ENCODE data around the gene NFIX. TPM values are rescaled to one million over a fixed set of nuclear protein-coding genes. Genes with fewer than 3 reads are reported as not detected.

Gene NFIX
- total and polyA plus RNA-seq, 2 of the 13 experiments (the other 11 are each of a cell fraction or from before 2014, with no cell fraction given), result 3.4 to 5.4 TPM

- no peak overlapping the region for H3K4me3 ChIP-seq (replicated peaks in 1 of 3; ENCODE audit: insufficient read depth in 1 of 3, low read depth in 2 of 3, low read length in 3 of 3)
- no peaks in the 10 kb centered on the region for H3K27me3 ChIP-seq (ENCODE audit: control insufficient read depth in 1 of 2, insufficient read depth in 2 of 2, low read length in 2 of 2)
- intact Hi-C loops (cut with micrococcal nuclease; ENCODE audit: unreplicated experiment), result no loop called here
- no peak for FAIRE-seq
- peak overlapping the region; percentile 32 for H3K27ac ChIP-seq (ENCODE audit: extremely low read length, insufficient read depth, low read length)
- in situ Hi-C loops (cut with HindIII; ENCODE audit: extremely low pct_ligation_motif_present, low pct_unique_long_range_greater_than_20kb), result no loop called here
- no peak overlapping the region for H2AFZ ChIP-seq (ENCODE audit: low read length)
- peaks cover 69% of the 10 kb centered on the region for H3K79me2 ChIP-seq (ENCODE audit: insufficient read depth, low read length)
- no peak overlapping the region for H3K4me2 ChIP-seq (ENCODE audit: low read depth, low read length)
- no peak for ATAC-seq
- WGBS (ENCODE audit: low lambda C conversion rate), result 94% methylated on average over 9 of the region's 9 CpGs
- H3K9me3 ChIP-seq (ENCODE audit: low read length), result no peaks in the 10 kb centered on the region
- H3K4me1 ChIP-seq (ENCODE audit: insufficient read depth, low read length), result peaks cover 40% of the 10 kb centered on the region
- no TSS peak for BruUV-seq (replicated peaks)
- no peak for DNase-seq (ENCODE audit: low spot score)
- peaks cover 5 to 26% of the 10 kb centered on the region in 2 experiments; a peak in 4 of 5 replicates for H3K36me3 ChIP-seq (replicated peaks in 1 of 2; ENCODE audit: control insufficient read depth in 1 of 2, insufficient read depth in 2 of 2, low read length in 2 of 2)
- ChIA-PET POLR2A (interaction anchor here (2.2 to 2.7 kb wide), 2 partner anchors 23 to 25 kb away, joined by 10 to 13 read pairs; partner anchors contain the start of genes IER2 and STX10), CTCF (ENCODE audit: low intra/inter-chr PET ratio, low total read pairs) (no interaction called here)
- H4K20me1 ChIP-seq (ENCODE audit: insufficient read depth, low read length), result peaks cover 4% of the 10 kb centered on the region
- H3K9ac ChIP-seq (ENCODE audit: insufficient read depth, low read depth, low read length), result no peak overlapping the region
- TF ChIP-seq FOXM1 (CRISPR knock-in tag; IDR thresholded peaks at IDR 0.05), result no peak
- no peak for TF ChIP-seq RBM39 (IDR thresholded peaks at IDR 0.05; ENCODE audit: low read depth, low read length, poor library complexity, severe bottlenecking)
- TF ChIP-seq ZNF839 (CRISPR knock-in tag; IDR thresholded peaks at IDR 0.05; ENCODE audit: borderline replicate concordance), result no peak
- no peak for TF ChIP-seq PAWR (CRISPR knock-in tag; IDR thresholded peaks at IDR 0.05; ENCODE audit: borderline replicate concordance)
- TF ChIP-seq ZSCAN31 (CRISPR knock-in tag; IDR thresholded peaks at IDR 0.05; ENCODE audit: low read depth), result no peak
- TF ChIP-seq MTA1 (CRISPR knock-in tag; IDR thresholded peaks at IDR 0.05; ENCODE audit: borderline replicate concordance), result no peak
- TF ChIP-seq ZNF709 (CRISPR knock-in tag; IDR thresholded peaks at IDR 0.05), result no peak
- TF ChIP-seq TCF12 (IDR thresholded peaks at IDR 0.05), result no peak
- TF ChIP-seq TCF12 (CRISPR knock-in tag; IDR thresholded peaks at IDR 0.05), result no peak
- TF ChIP-seq NPAS2 (CRISPR knock-in tag; IDR thresholded peaks at IDR 0.05; ENCODE audit: borderline replicate concordance), result no peak
- TF ChIP-seq EED (CRISPR knock-in tag; IDR thresholded peaks at IDR 0.05), result no peak
- TF ChIP-seq, protein P1, sequence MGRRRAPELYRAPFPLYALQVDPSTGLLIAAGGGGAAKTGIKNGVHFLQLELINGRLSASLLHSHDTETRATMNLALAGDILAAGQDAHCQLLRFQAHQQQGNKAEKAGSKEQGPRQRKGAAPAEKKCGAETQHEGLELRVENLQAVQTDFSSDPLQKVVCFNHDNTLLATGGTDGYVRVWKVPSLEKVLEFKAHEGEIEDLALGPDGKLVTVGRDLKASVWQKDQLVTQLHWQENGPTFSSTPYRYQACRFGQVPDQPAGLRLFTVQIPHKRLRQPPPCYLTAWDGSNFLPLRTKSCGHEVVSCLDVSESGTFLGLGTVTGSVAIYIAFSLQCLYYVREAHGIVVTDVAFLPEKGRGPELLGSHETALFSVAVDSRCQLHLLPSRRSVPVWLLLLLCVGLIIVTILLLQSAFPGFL (CRISPR knock-in tag; IDR thresholded peaks at IDR 0.05), result no peak
- TF ChIP-seq, protein P2, sequence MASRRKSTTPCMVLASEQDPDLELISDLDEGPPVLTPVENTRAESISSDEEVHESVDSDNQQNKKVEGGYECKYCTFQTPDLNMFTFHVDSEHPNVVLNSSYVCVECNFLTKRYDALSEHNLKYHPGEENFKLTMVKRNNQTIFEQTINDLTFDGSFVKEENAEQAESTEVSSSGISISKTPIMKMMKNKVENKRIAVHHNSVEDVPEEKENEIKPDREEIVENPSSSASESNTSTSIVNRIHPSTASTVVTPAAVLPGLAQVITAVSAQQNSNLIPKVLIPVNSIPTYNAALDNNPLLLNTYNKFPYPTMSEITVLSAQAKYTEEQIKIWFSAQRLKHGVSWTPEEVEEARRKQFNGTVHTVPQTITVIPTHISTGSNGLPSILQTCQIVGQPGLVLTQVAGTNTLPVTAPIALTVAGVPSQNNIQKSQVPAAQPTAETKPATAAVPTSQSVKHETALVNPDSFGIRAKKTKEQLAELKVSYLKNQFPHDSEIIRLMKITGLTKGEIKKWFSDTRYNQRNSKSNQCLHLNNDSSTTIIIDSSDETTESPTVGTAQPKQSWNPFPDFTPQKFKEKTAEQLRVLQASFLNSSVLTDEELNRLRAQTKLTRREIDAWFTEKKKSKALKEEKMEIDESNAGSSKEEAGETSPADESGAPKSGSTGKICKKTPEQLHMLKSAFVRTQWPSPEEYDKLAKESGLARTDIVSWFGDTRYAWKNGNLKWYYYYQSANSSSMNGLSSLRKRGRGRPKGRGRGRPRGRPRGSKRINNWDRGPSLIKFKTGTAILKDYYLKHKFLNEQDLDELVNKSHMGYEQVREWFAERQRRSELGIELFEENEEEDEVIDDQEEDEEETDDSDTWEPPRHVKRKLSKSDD (CRISPR knock-in tag; IDR thresholded peaks at IDR 0.05; ENCODE audit: low read depth), result no peak
- no peak for TF ChIP-seq SKI (IDR thresholded peaks at IDR 0.05; ENCODE audit: partially characterized antibody)
- no peak for TF ChIP-seq AGO2 (optimal IDR thresholded peaks at IDR 0.05; ENCODE audit: low read depth, low read length)
These were observed 131.8 kb downstream of the NFIX start for GRCh38 chr19:13127051-13127450.
